BLaER1 treated with 17β-estradiol and CSF1 and Interleukin-3, amounts not matched to agents 10 nM and 100 nM (cell line): Measurements from ENCODE around the gene RSRC1.

Experiments
- H3K27ac ChIP-seq, 11 experiments: shearing (Covaris generic); formaldehyde crosslinking; 2 replicates each; pipeline ENCODE4 v1.8.1; 2022
- H3K27me3 ChIP-seq, 11 experiments: shearing (Covaris generic); formaldehyde crosslinking; 2 replicates each; pipeline ENCODE4 v1.8.1; 2022
- H3K36me3 ChIP-seq, 11 experiments: shearing (Covaris generic); formaldehyde crosslinking; 2 replicates each; pipeline ENCODE4 v1.8.1; 2022
- H3K4me1 ChIP-seq, 10 experiments: shearing (Covaris generic); formaldehyde crosslinking; 2 replicates each; pipeline ENCODE4 v1.8.1; 2022
- H3K4me2 ChIP-seq, 11 experiments: shearing (Covaris generic); formaldehyde crosslinking; 2 replicates each; pipeline ENCODE4 v1.8.1; 2022
- H3K4me3 ChIP-seq, 10 experiments: shearing (Covaris generic); formaldehyde crosslinking; 2 replicates each; pipeline ENCODE4 v1.8.1; 2022
- H3K9ac ChIP-seq, 11 experiments: shearing (Covaris generic); formaldehyde crosslinking; 2 replicates each; pipeline ENCODE4 v1.8.1; 2022
- H3K9me3 ChIP-seq, 11 experiments: shearing (Covaris generic); formaldehyde crosslinking; replicated peaks in 1 of 11; 2 replicates each; pipeline ENCODE4 v1.8.1; 2022
- H4K20me1 ChIP-seq, 11 experiments: shearing (Covaris generic); formaldehyde crosslinking; 2 replicates each; pipeline ENCODE4 v1.8.1; 2022
- Cebpa-rat ChIP-seq, 11 experiments: shearing (Covaris generic); IDR thresholded peaks; 2 replicates each; pipeline ENCODE4 v1.8.1; 2022

RSRC1 gene

GRCh38 chr3:158086776-158087175 is 23.1 kb upstream of the RSRC1 start:
- TF ChIP-seq Cebpa-rat (IDR thresholded peaks at IDR 0.05), result no peak
- Histone ChIP-seq H3K27ac (no peak overlapping the region), H3K4me1 (no peaks in the 10 kb centered on the region), H3K9ac (no peak overlapping the region), H3K4me3 (no peak overlapping the region), H3K36me3 (no peaks in the 10 kb centered on the region), H4K20me1 (no peaks in the 10 kb centered on the region), H3K27me3 (no peaks in the 10 kb centered on the region; a peak in 1 of 22 replicates), H3K4me2 (no peak overlapping the region), H3K9me3 (no peaks in the 10 kb centered on the region)

- no peak for TF ChIP-seq Cebpa-rat (IDR thresholded peaks at IDR 0.05)
- H3K9me3 ChIP-seq, result peaks cover 18 to 21% (median 19%) of the 10 kb centered on the region in 11 experiments
- no peak overlapping the region for H3K9ac ChIP-seq
- H3K4me3 ChIP-seq, result no peak overlapping the region
- H3K4me1 ChIP-seq, result no peaks in the 10 kb centered on the region
- H4K20me1 ChIP-seq, result no peaks in the 10 kb centered on the region; a peak in 1 of 22 replicates
- no peak overlapping the region for H3K27ac ChIP-seq
- H3K36me3 ChIP-seq, result no peaks in the 10 kb centered on the region
- peaks cover 24 to 34% (median 28%) of the 10 kb centered on the region in 11 experiments for H3K27me3 ChIP-seq
- H3K4me2 ChIP-seq, result no peak overlapping the region
Measured at GRCh38 chr3:158091531-158091930, 18.4 kb upstream of the RSRC1 start.

GRCh38 chr3:158093526-158093925 is 16.4 kb upstream of the RSRC1 start:
- no peak overlapping the region for H3K4me3 ChIP-seq
- TF ChIP-seq Cebpa-rat (IDR thresholded peaks at IDR 0.05), result no peak
- H3K4me1 ChIP-seq, result peaks cover 5 to 16% (median 13%) of the 10 kb centered on the region in 10 experiments; a peak in 18 of 20 replicates
- no peak overlapping the region for H3K27ac ChIP-seq
- no peaks in the 10 kb centered on the region for H3K36me3 ChIP-seq
- H3K9ac ChIP-seq, result no peak overlapping the region
- H3K27me3 ChIP-seq, result peaks cover 43 to 54% (median 48%) of the 10 kb centered on the region in 11 experiments
- peaks cover 18 to 21% (median 19%) of the 10 kb centered on the region in 11 experiments for H3K9me3 ChIP-seq
- H3K4me2 ChIP-seq, result no peak overlapping the region
- peaks cover 0 to 10% (median 3%) of the 10 kb centered on the region in 11 experiments; a peak in 5 of 22 replicates for H4K20me1 ChIP-seq

GRCh38 chr3:158094235-158095110 is 15.4 kb upstream of the RSRC1 start:
- Histone ChIP-seq H3K27me3 (peaks cover 52 to 63% (median 57%) of the 10 kb centered on the region in 11 experiments), H3K9ac (no peak overlapping the region), H3K4me2 (no peak overlapping the region), H3K4me3 (no peak overlapping the region), H4K20me1 (peaks cover 0 to 19% (median 8%) of the 10 kb centered on the region in 11 experiments; a peak in 8 of 22 replicates), H3K4me1 (peaks cover 5 to 19% (median 13%) of the 10 kb centered on the region in 10 experiments; a peak in 18 of 20 replicates), H3K36me3 (no peaks in the 10 kb centered on the region), H3K27ac (no peak overlapping the region), H3K9me3 (peaks cover 18 to 21% (median 19%) of the 10 kb centered on the region in 11 experiments)
- TF ChIP-seq Cebpa-rat (IDR thresholded peaks at IDR 0.05), result no peak

GRCh38 chr3:158095111-158095813 is 14.6 kb upstream of the RSRC1 start:
- Histone ChIP-seq H3K27me3 (peaks cover 60 to 71% (median 65%) of the 10 kb centered on the region in 11 experiments), H3K36me3 (no peaks in the 10 kb centered on the region), H3K4me3 (no peak overlapping the region), H3K9me3 (peaks cover 18 to 21% (median 19%) of the 10 kb centered on the region in 11 experiments), H3K4me2 (no peak overlapping the region), H4K20me1 (peaks cover 0 to 25% (median 9%) of the 10 kb centered on the region in 11 experiments; a peak in 8 of 22 replicates), H3K9ac (no peak overlapping the region), H3K27ac (no peak overlapping the region), H3K4me1 (peaks cover 5 to 19% (median 13%) of the 10 kb centered on the region in 10 experiments; a peak in 18 of 20 replicates)
- no peak for TF ChIP-seq Cebpa-rat (IDR thresholded peaks at IDR 0.05)

- TF ChIP-seq Cebpa-rat (IDR thresholded peaks at IDR 0.05), result no peak
- no peak overlapping the region for H3K9ac ChIP-seq
- peaks cover 68 to 79% (median 73%) of the 10 kb centered on the region in 11 experiments for H3K27me3 ChIP-seq
- no peak overlapping the region for H3K4me2 ChIP-seq
- no peak overlapping the region for H3K4me3 ChIP-seq
- H4K20me1 ChIP-seq, result peaks cover 0 to 29% (median 9%) of the 10 kb centered on the region in 11 experiments; a peak in 8 of 22 replicates
- no peak overlapping the region for H3K27ac ChIP-seq
- H3K4me1 ChIP-seq, result peaks cover 5 to 19% (median 13%) of the 10 kb centered on the region in 10 experiments; a peak in 18 of 20 replicates
- H3K9me3 ChIP-seq, result peaks cover 18 to 21% (median 19%) of the 10 kb centered on the region in 11 experiments
- no peaks in the 10 kb centered on the region for H3K36me3 ChIP-seq
Measured at GRCh38 chr3:158095814-158096704, 13.8 kb upstream of the RSRC1 start.

GRCh38 chr3:158097081-158097592 is 12.8 kb upstream of the RSRC1 start:
- Histone ChIP-seq H3K4me3 (peak overlapping the region; percentile 56 to 75 (median 66)), H3K4me2 (peak overlapping the region; percentile 80 to 99 (median 95)), H3K36me3 (no peaks in the 10 kb centered on the region), H4K20me1 (peaks cover 0 to 39% (median 9%) of the 10 kb centered on the region in 11 experiments; a peak in 9 of 22 replicates), H3K9me3 (peaks cover 18 to 21% (median 19%) of the 10 kb centered on the region in 11 experiments), H3K27me3 (peaks cover 79 to 90% (median 84%) of the 10 kb centered on the region in 11 experiments), H3K9ac (peak overlapping the region in 7 of 11 experiments; percentile 31 to 73 (median 65); a peak in 11 of 22 replicates), H3K4me1 (peaks cover 5 to 19% (median 13%) of the 10 kb centered on the region in 10 experiments; a peak in 18 of 20 replicates), H3K27ac (peak overlapping the region in 3 of 11 experiments; percentile 51 to 58 (median 57); a peak in 5 of 22 replicates)
- no peak for TF ChIP-seq Cebpa-rat (IDR thresholded peaks at IDR 0.05)
